HCT116 (cell line): ENCODE data around the gene ANGEL1. TPM values are rescaled to one million over a fixed set of nuclear protein-coding genes. Genes with fewer than 3 reads are reported as not detected.

Experiments used
- ATAC-seq: fragments of 200-7000 bp; cut with Tn5 transposase; 2 replicates; pipeline ENCODE4 v1.9.1; 2020; ENCODE audit warnings: mild to moderate bottlenecking, moderate library complexity
- BruUV-seq: library from RNA; stranded (reverse); fragments of 400-500 nt; replicated peaks from 2 replicates; lab custom pipeline; 2021; lab: Mats Ljungman, UMichigan
- CTCF ChIA-PET: fragments of 300-600 bp; sonication (Branson Sonifier 250); formaldehyde crosslinking; loops from one replicate; lab custom pipeline; 2021; ENCODE audit warnings: antibody characterized with exemption; lab: Charles Lee
- POLR2A ChIA-PET: fragments of 300-600, 350-600 bp; sonication (Branson Sonifier 250); formaldehyde crosslinking; loops from one replicate; lab custom pipeline; 2021; ENCODE audit warnings: antibody characterized with exemption; lab: Charles Lee
- RAD21 ChIA-PET, 2 experiments: fragments of 300-600 bp; sonication (Branson Sonifier 250); formaldehyde crosslinking; loops; one replicate each; lab custom pipeline; 2023; ENCODE audit warnings: low total read pairs in 2 of 2; ENCODE audit not compliant: uncharacterized antibody in 2 of 2, unreplicated experiment in 2 of 2, low non-redundant PET in 1 of 2; lab: Charles Lee
- DNase-seq: peaks from one replicate; pipeline ENCODE4 v3.0.0-alpha.2; 2010; ENCODE audit warnings: low read depth, low spot score
- H2AFZ ChIP-seq: fragments of 200-600 bp; shearing (Covaris generic), sonication (generic); 2 replicates; pipeline ENCODE4 v1.6.1; 2017; ENCODE audit warnings: low read depth, mixed run types, mixed read lengths, antibody characterized with exemption, low read length; ENCODE audit not compliant: poor library complexity, severe bottlenecking
- H3K27ac ChIP-seq: 2 replicates; pipeline ENCODE4 v1.5.1; 2012; ENCODE audit warnings: low read depth, low read length
- H3K27me3 ChIP-seq: fragments of 200-600 bp; sonication (generic); 2 replicates; pipeline ENCODE4 v1.6.1; 2016; ENCODE audit warnings: mixed run types, low read length, mixed read lengths; ENCODE audit not compliant: insufficient read depth
- H3K36me3 ChIP-seq, 2 experiments: fragments of 200-500 bp in 1 of 2; fragments of 200-600 bp in 1 of 2; sonication (Bioruptor generic) in 1 of 2; sonication (generic) in 1 of 2; 2 replicates each; pipeline versions ENCODE4 v1.5.1 to v1.6.1; 2014 to 2016; ENCODE audit warnings: low read length in 2 of 2, inconsistent platforms in 1 of 2, mixed read lengths in 1 of 2, mixed run types in 1 of 2; ENCODE audit not compliant: insufficient read depth in 2 of 2, control insufficient read depth in 1 of 2
- H3K4me1 ChIP-seq, 2 experiments: fragments of 200-600 bp in 1 of 2; sonication (generic) in 1 of 2; 2 replicates each; pipeline versions ENCODE4 v1.5.1 to v1.6.1; 2012 to 2017; ENCODE audit warnings: low read length in 2 of 2, inconsistent platforms in 1 of 2, mild to moderate bottlenecking in 1 of 2, mixed read lengths in 1 of 2, mixed run types in 1 of 2, moderate library complexity in 1 of 2; ENCODE audit not compliant: insufficient read depth in 2 of 2, control insufficient read depth in 1 of 2
- H3K4me2 ChIP-seq: fragments of 200-600 bp; sonication (generic); 2 replicates; pipeline ENCODE4 v1.6.1; 2017; ENCODE audit warnings: mixed run types, low read length, mixed read lengths
- H3K4me3 ChIP-seq, 2 experiments: fragments of 200-600 bp in 1 of 2; sonication (generic) in 1 of 2; replicated peaks in 1 of 2; 2 replicates each; pipeline ENCODE4 v1.5.1; 2011 to 2016; ENCODE audit warnings: low read length in 2 of 2, control low read depth in 1 of 2, low read depth in 1 of 2, mild to moderate bottlenecking in 1 of 2, mixed read lengths in 1 of 2, mixed run types in 1 of 2
- H3K79me2 ChIP-seq: fragments of 200-600 bp; sonication (generic); 2 replicates; pipeline ENCODE4 v1.6.1; 2017; ENCODE audit warnings: mild to moderate bottlenecking, mixed run types, low read length, moderate library complexity, mixed read lengths; ENCODE audit not compliant: insufficient read depth
- H3K9ac ChIP-seq: fragments of 200-600 bp; sonication (generic); 2 replicates; pipeline ENCODE4 v1.6.1; 2016; ENCODE audit warnings: low read length, mixed read lengths
- H3K9me2 ChIP-seq: fragments of 200-600 bp; sonication (generic), shearing (Covaris generic); 2 replicates; pipeline ENCODE4 v1.6.1; 2017; ENCODE audit warnings: mixed run types, mild to moderate bottlenecking, moderate library complexity; ENCODE audit not compliant: insufficient read depth
- H3K9me3 ChIP-seq, 2 experiments: fragments of 200-500 bp in 1 of 2; fragments of 200-600 bp in 1 of 2; sonication (Bioruptor generic) in 1 of 2; sonication (generic) in 1 of 2; 2 replicates each; pipeline ENCODE4 v1.6.1; 2014 to 2017; ENCODE audit warnings: low read length in 2 of 2, mixed read lengths in 2 of 2, inconsistent platforms in 1 of 2, low read depth in 1 of 2, mild to moderate bottlenecking in 1 of 2, mixed run types in 1 of 2, moderate library complexity in 1 of 2; ENCODE audit not compliant: control insufficient read depth in 1 of 2, insufficient read depth in 1 of 2
- H4K20me1 ChIP-seq: fragments of 200-600 bp; sonication (generic), shearing (Covaris generic); 2 replicates; pipeline ENCODE4 v1.6.1; 2017; ENCODE audit warnings: mixed run types, mild to moderate bottlenecking, moderate library complexity; ENCODE audit not compliant: insufficient read depth
- CBX3 ChIP-seq: IDR thresholded peaks from 2 replicates; pipeline ENCODE4 v1.6.1; 2012; ENCODE audit warnings: low read depth
- CEBPB ChIP-seq: IDR thresholded peaks from 2 replicates; pipeline ENCODE4 v1.6.1; 2012; ENCODE audit warnings: low read depth
- ELF1 ChIP-seq: IDR thresholded peaks from 2 replicates; pipeline ENCODE4 v1.6.1; 2012; ENCODE audit warnings: low read depth, borderline replicate concordance
- EZH2 ChIP-seq: fragments of 200-600 bp; sonication (generic); IDR thresholded peaks from 2 replicates; pipeline ENCODE4 v1.6.1; 2017; ENCODE audit warnings: antibody characterized with exemption, mixed run types
- FOSL1 ChIP-seq: IDR thresholded peaks from 2 replicates; pipeline ENCODE4 v1.6.1; 2012; ENCODE audit warnings: low read depth
- JUND ChIP-seq: IDR thresholded peaks from 2 replicates; pipeline ENCODE4 v1.6.1; 2012
- POLR2A ChIP-seq: IDR thresholded peaks from 2 replicates; pipeline ENCODE4 v1.7.0; 2011; ENCODE audit warnings: borderline replicate concordance; ENCODE audit not compliant: insufficient read depth, insufficient read length; ENCODE audit errors: extremely low read depth
- POLR2AphosphoS5 ChIP-seq: IDR thresholded peaks from 2 replicates; pipeline ENCODE4 v1.6.1; 2011; ENCODE audit warnings: mild to moderate bottlenecking, low read depth, low read length, moderate library complexity
- RAD21 ChIP-seq: IDR thresholded peaks from 2 replicates; pipeline ENCODE4 v1.6.1; 2012; ENCODE audit warnings: low read depth, mild to moderate bottlenecking
- SP1 ChIP-seq: IDR thresholded peaks from 2 replicates; pipeline ENCODE4 v1.6.1; 2012; ENCODE audit warnings: low read depth
- SRF ChIP-seq: IDR thresholded peaks from 2 replicates; pipeline ENCODE4 v1.6.1; 2012; ENCODE audit warnings: low read depth
- TCF7L2 ChIP-seq: IDR thresholded peaks from 2 replicates; pipeline ENCODE4 v1.7.0; 2011; ENCODE audit warnings: borderline replicate concordance, inconsistent platforms; ENCODE audit not compliant: insufficient read depth, insufficient read length; ENCODE audit errors: extremely low read depth
- YY1 ChIP-seq: IDR thresholded peaks from 2 replicates; pipeline ENCODE4 v1.6.1; 2011; ENCODE audit warnings: low read length, low read depth, moderate library complexity, mild to moderate bottlenecking; ENCODE audit not compliant: insufficient replicate concordance; ENCODE audit errors: extremely low read depth
- ZFX ChIP-seq: fragments of 450-650 bp; IDR thresholded peaks from 2 replicates; pipeline ENCODE4 v1.6.1; 2017
- ZNF274 ChIP-seq: fragments of 200-500 bp; sonication (Bioruptor generic); IDR thresholded peaks from 2 replicates; pipeline ENCODE4 v1.6.1; 2014; ENCODE audit warnings: mild to moderate bottlenecking, low read depth, low read length, inconsistent platforms
- intact Hi-C: fragments of 100-400 bp; cut with micrococcal nuclease; formaldehyde crosslinking; loops from 2 replicates; pipeline ENCODE4 v1.10.0; 2022
- total RNA-seq: library from RNA; stranded (reverse); gene quantifications from one replicate; pipeline ENCODE4 v1.2.1, GENCODE V29; 2021; ENCODE audit not compliant: unreplicated experiment
- TF ChIP-seq, protein P1 (sequence below): IDR thresholded peaks from 2 replicates; pipeline ENCODE4 v1.6.1; 2012; ENCODE audit warnings: low read depth
- TF ChIP-seq, protein P2 (sequence below): IDR thresholded peaks from 2 replicates; pipeline ENCODE4 v1.6.1; 2011; ENCODE audit warnings: mild to moderate bottlenecking, low read length, moderate library complexity; ENCODE audit not compliant: insufficient replicate concordance; ENCODE audit errors: extremely low read depth

Gene ANGEL1
- total RNA-seq, 1 experiment from 2014 or later = 20.6 TPM

DNA sequence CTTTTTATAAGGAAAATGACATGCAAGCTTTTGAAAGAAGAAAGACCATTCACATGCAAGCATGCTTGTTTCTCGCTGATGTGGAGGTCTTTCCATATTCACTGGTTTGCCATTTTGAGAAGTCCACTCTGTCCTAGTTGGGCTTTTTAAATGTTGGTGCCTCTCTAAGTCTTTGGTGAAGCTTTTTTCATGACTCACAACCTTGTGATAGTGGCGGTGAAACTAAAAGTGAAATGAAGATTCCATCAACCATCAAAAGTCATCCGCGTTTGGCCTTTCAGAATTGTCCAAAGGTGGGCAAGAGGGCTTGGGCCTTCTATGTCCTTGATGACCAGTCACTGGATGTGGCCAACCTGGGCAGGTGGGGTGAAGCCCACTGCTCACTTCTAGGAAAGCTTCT, 17.9 kb upstream of the ANGEL1 start:
- BruUV-seq = no TSS peak
- H3K9ac ChIP-seq = no peak overlapping the region

GRCh38 chr14:76829650-76830421, 17.2 kb upstream of the ANGEL1 start:
- H3K9me3 ChIP-seq = no peaks in the 10 kb centered on the region
- H3K9ac ChIP-seq = no peak overlapping the region
- no TSS peak for BruUV-seq
- DNase-seq (no peak), ATAC-seq (no peak)
- intact Hi-C loops = no loop called here
- H2AFZ ChIP-seq = no peak overlapping the region
- no peak overlapping the region for H3K27ac ChIP-seq
- H3K9me2 ChIP-seq = no peaks in the 10 kb centered on the region
- H3K79me2 ChIP-seq = no peaks in the 10 kb centered on the region
- CTCF ChIA-PET = no interaction called here
- POLR2A ChIA-PET = no interaction called here
- RAD21 ChIA-PET = no interaction called here
- H3K4me3 ChIP-seq = no peak overlapping the region
- no peaks in the 10 kb centered on the region for H4K20me1 ChIP-seq
- H3K4me2 ChIP-seq = no peak overlapping the region
- peaks cover 0 to 5% of the 10 kb centered on the region in 2 experiments; a peak in 1 of 4 replicates for H3K4me1 ChIP-seq
- no peaks in the 10 kb centered on the region for H3K27me3 ChIP-seq
- H3K36me3 ChIP-seq = no peaks in the 10 kb centered on the region
- TF ChIP-seq YY1 (no peak), CEBPB (no peak), ELF1 (no peak), TCF7L2 (no peak), POLR2AphosphoS5 (no peak), RAD21 (no peak), FOSL1 (no peak), POLR2A (no peak), EZH2 (no peak), SRF (no peak)
- TF ChIP-seq, protein P1, sequence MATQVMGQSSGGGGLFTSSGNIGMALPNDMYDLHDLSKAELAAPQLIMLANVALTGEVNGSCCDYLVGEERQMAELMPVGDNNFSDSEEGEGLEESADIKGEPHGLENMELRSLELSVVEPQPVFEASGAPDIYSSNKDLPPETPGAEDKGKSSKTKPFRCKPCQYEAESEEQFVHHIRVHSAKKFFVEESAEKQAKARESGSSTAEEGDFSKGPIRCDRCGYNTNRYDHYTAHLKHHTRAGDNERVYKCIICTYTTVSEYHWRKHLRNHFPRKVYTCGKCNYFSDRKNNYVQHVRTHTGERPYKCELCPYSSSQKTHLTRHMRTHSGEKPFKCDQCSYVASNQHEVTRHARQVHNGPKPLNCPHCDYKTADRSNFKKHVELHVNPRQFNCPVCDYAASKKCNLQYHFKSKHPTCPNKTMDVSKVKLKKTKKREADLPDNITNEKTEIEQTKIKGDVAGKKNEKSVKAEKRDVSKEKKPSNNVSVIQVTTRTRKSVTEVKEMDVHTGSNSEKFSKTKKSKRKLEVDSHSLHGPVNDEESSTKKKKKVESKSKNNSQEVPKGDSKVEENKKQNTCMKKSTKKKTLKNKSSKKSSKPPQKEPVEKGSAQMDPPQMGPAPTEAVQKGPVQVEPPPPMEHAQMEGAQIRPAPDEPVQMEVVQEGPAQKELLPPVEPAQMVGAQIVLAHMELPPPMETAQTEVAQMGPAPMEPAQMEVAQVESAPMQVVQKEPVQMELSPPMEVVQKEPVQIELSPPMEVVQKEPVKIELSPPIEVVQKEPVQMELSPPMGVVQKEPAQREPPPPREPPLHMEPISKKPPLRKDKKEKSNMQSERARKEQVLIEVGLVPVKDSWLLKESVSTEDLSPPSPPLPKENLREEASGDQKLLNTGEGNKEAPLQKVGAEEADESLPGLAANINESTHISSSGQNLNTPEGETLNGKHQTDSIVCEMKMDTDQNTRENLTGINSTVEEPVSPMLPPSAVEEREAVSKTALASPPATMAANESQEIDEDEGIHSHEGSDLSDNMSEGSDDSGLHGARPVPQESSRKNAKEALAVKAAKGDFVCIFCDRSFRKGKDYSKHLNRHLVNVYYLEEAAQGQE = no peak
- TF ChIP-seq, protein P2, sequence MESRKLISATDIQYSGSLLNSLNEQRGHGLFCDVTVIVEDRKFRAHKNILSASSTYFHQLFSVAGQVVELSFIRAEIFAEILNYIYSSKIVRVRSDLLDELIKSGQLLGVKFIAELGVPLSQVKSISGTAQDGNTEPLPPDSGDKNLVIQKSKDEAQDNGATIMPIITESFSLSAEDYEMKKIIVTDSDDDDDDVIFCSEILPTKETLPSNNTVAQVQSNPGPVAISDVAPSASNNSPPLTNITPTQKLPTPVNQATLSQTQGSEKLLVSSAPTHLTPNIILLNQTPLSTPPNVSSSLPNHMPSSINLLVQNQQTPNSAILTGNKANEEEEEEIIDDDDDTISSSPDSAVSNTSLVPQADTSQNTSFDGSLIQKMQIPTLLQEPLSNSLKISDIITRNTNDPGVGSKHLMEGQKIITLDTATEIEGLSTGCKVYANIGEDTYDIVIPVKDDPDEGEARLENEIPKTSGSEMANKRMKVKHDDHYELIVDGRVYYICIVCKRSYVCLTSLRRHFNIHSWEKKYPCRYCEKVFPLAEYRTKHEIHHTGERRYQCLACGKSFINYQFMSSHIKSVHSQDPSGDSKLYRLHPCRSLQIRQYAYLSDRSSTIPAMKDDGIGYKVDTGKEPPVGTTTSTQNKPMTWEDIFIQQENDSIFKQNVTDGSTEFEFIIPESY = no peak

More for the DNA sequence above, 17.9 kb upstream of the ANGEL1 start:
- H3K4me2 ChIP-seq = no peak overlapping the region
- DNase-seq = no peak
- H3K9me2 ChIP-seq = no peaks in the 10 kb centered on the region
- H3K4me1 ChIP-seq = peaks cover 0 to 5% of the 10 kb centered on the region in 2 experiments; a peak in 1 of 4 replicates
- H3K27me3 ChIP-seq = no peaks in the 10 kb centered on the region
- H4K20me1 ChIP-seq = no peaks in the 10 kb centered on the region
- ATAC-seq = no peak
- no peaks in the 10 kb centered on the region for H3K79me2 ChIP-seq
- ChIA-PET CTCF (no interaction called here), POLR2A (no interaction called here), RAD21 (no interaction called here)
- no peaks in the 10 kb centered on the region for H3K36me3 ChIP-seq
- TF ChIP-seq SP1 = no peak
- TF ChIP-seq CBX3 = no peak
- TF ChIP-seq JUND = no peak
- TF ChIP-seq ZFX = no peak
- no peak for TF ChIP-seq RAD21
- no peak for TF ChIP-seq ZNF274
- H3K27ac ChIP-seq = no peak overlapping the region
- H3K4me3 ChIP-seq = no peak overlapping the region
- no peak overlapping the region for H2AFZ ChIP-seq
- H3K9me3 ChIP-seq = no peaks in the 10 kb centered on the region
- intact Hi-C loops = no loop called here
